OCI-LY3 (cell line): ENCODE results near the gene PRDM11.

Experiments
- CTCF ChIP-seq: fragments of 200-600, 300-600 bp; sonication (generic); IDR thresholded peaks from 2 replicates; pipeline ENCODE4 v1.5.1; 2014; ENCODE audit warnings: antibody characterized with exemption, low read length, low read depth
- EZH2phosphoT487 ChIP-seq: fragments of 200-600 bp; shearing (Covaris generic); IDR thresholded peaks from 2 replicates; pipeline ENCODE4 v1.6.1; 2018; ENCODE audit warnings: antibody characterized with exemption, mixed run types, low read depth

GRCh38 chr11:45174168-45174835 lies 27.9 kb downstream of the PRDM11 start:
- TF ChIP-seq CTCF: no peak
- no peak for TF ChIP-seq EZH2phosphoT487
